ENCODE data around the gene DMD.

The DMD gene

DNA sequence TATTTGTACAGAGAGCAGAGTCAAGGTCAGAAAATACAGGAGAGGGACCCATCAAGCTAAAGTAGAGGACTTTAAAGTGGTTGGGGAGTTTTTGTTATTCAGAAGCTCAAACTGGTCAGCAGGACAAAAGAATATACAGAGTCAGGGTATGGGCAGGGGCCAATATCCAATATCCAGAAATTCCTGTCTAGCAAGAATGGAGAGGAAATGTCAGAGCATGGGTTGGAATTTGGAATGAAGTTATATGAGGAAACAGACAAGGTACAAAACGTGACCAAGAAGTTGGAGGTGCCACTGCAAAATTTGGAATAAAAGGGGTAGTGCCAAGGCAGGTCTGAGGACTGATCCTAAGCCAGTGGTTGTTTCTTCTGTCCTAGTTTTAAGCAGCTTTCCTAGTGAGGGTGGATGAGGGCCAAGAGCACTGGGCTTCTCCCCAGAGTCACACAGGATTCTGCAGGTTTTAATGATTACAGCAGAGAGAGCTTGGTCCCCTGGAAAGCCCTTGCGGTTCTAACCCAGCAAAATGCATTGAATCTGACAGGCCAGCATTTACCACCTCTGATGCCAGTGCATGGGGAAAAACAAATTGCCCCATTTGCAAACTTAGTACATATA lies 1834.8 kb downstream of the DMD start:
- no peaks in the 10 kb centered on the region for H3K27me3 ChIP-seq (ENCODE audit: insufficient read depth, low read length, poor library complexity, severe bottlenecking)
- no peaks in the 10 kb centered on the region for H3K9me3 ChIP-seq (ENCODE audit: insufficient read depth, low read depth, low read length)
- no peaks in the 10 kb centered on the region for H3F3A ChIP-seq (ENCODE audit: low read depth)
- no peaks in the 10 kb centered on the region for H3K36me3 ChIP-seq (ENCODE audit: insufficient read depth, low read length)
- no peaks in the 10 kb centered on the region for H3K79me2 ChIP-seq (ENCODE audit: insufficient read depth, low read length)
- H4K20me1 ChIP-seq (ENCODE audit: insufficient read depth, low read length, poor library complexity, severe bottlenecking), result no peaks in the 10 kb centered on the region
- H3K4me2 ChIP-seq (ENCODE audit: low read depth, low read length, poor library complexity, severe bottlenecking), result no peak overlapping the region
- no peak overlapping the region for H2AFZ ChIP-seq (ENCODE audit: low read length)
- H3K9me2 ChIP-seq (replicated peaks; ENCODE audit: low read depth, low read length), result no peaks in the 10 kb centered on the region
- no peak overlapping the region for H3K9ac ChIP-seq (ENCODE audit: low read depth, low read length, poor library complexity, severe bottlenecking)
- no peaks in the 10 kb centered on the region for H3K4me1 ChIP-seq (ENCODE audit: insufficient read depth, low read length, poor library complexity, severe bottlenecking)
- TF ChIP-seq EZH2phosphoT487 (IDR thresholded peaks at IDR 0.05; ENCODE audit: borderline replicate concordance), result no peak
- TF ChIP-seq, protein P1, sequence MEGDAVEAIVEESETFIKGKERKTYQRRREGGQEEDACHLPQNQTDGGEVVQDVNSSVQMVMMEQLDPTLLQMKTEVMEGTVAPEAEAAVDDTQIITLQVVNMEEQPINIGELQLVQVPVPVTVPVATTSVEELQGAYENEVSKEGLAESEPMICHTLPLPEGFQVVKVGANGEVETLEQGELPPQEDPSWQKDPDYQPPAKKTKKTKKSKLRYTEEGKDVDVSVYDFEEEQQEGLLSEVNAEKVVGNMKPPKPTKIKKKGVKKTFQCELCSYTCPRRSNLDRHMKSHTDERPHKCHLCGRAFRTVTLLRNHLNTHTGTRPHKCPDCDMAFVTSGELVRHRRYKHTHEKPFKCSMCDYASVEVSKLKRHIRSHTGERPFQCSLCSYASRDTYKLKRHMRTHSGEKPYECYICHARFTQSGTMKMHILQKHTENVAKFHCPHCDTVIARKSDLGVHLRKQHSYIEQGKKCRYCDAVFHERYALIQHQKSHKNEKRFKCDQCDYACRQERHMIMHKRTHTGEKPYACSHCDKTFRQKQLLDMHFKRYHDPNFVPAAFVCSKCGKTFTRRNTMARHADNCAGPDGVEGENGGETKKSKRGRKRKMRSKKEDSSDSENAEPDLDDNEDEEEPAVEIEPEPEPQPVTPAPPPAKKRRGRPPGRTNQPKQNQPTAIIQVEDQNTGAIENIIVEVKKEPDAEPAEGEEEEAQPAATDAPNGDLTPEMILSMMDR (conservative IDR thresholded peaks at IDR 0.05; ENCODE audit: low read length), result no peak
- no peak overlapping the region for H3K4me3 ChIP-seq (ENCODE audit: low read length, poor library complexity, severe bottlenecking)

DNA sequence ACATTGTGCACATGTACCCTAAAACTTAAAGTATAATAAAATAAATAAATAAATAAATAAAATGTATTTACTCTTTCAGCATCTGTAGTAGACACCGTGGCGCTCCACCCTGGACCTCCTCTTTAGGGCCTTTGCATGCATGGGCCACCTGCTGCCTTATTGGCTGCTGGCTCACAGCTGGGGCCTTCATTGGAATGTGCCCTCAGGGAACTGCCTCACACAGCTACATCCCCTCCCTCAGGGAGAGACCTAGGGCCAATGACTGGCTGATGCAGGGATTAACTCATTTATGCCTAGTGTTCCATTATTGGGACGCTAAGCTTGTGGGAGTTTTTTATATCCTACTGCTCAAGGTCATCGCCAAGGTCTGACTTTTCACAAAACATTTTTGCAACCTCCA lies 1836.6 kb downstream of the DMD start:
- no peak overlapping the region for H2AFZ ChIP-seq (ENCODE audit: low read length)
- no peaks in the 10 kb centered on the region for H3K27me3 ChIP-seq (ENCODE audit: insufficient read depth, low read length, poor library complexity, severe bottlenecking)
- no peak overlapping the region for H3K4me2 ChIP-seq (ENCODE audit: low read depth, low read length, poor library complexity, severe bottlenecking)
- H3K79me2 ChIP-seq (ENCODE audit: insufficient read depth, low read length), result no peaks in the 10 kb centered on the region
- no peaks in the 10 kb centered on the region for H3K9me3 ChIP-seq (ENCODE audit: insufficient read depth, low read depth, low read length)
- H3K9ac ChIP-seq (ENCODE audit: low read depth, low read length, poor library complexity, severe bottlenecking), result no peak overlapping the region
- H4K20me1 ChIP-seq (ENCODE audit: insufficient read depth, low read length, poor library complexity, severe bottlenecking), result no peaks in the 10 kb centered on the region
- no peak overlapping the region for H3K4me3 ChIP-seq (ENCODE audit: low read length, poor library complexity, severe bottlenecking)
- H3K4me1 ChIP-seq (ENCODE audit: insufficient read depth, low read length, poor library complexity, severe bottlenecking), result no peaks in the 10 kb centered on the region
- TF ChIP-seq EZH2phosphoT487 (IDR thresholded peaks at IDR 0.05; ENCODE audit: borderline replicate concordance), result no peak
- TF ChIP-seq, protein P1 (conservative IDR thresholded peaks at IDR 0.05; ENCODE audit: low read length), result no peak
- H3F3A ChIP-seq (ENCODE audit: low read depth), result no peaks in the 10 kb centered on the region
- no peaks in the 10 kb centered on the region for H3K36me3 ChIP-seq (ENCODE audit: insufficient read depth, low read length)
- H3K9me2 ChIP-seq (replicated peaks; ENCODE audit: low read depth, low read length), result no peaks in the 10 kb centered on the region

DNA sequence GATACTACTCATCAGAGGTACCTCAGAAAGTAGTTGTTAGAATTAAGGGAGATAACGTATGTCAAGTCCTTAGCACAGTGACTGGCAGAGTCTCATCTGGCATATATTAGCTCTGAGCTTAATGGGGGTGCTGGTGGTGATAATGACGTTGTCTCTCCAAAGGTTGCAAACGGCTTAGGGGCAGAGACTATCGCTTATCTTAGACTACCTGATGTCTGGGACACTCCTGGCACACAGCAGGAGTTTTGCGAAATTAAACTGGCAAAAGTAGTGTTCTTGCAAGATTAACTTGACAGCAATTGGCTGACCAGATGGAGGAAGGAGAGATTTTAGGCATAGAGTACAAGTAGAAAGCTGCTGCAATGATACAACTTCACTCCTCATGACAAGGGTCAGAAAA lies 1839.4 kb downstream of the DMD start:
- TF ChIP-seq EZH2phosphoT487 (IDR thresholded peaks at IDR 0.05; ENCODE audit: borderline replicate concordance), result no peak
- TF ChIP-seq, protein P1 (conservative IDR thresholded peaks at IDR 0.05; ENCODE audit: low read length), result no peak
- H3F3A ChIP-seq (ENCODE audit: low read depth), result no peaks in the 10 kb centered on the region
- H2AFZ ChIP-seq (ENCODE audit: low read length), result no peak overlapping the region
- H4K20me1 ChIP-seq (ENCODE audit: insufficient read depth, low read length, poor library complexity, severe bottlenecking), result no peaks in the 10 kb centered on the region
- no peaks in the 10 kb centered on the region for H3K79me2 ChIP-seq (ENCODE audit: insufficient read depth, low read length)
- no peak overlapping the region for H3K4me3 ChIP-seq (ENCODE audit: low read length, poor library complexity, severe bottlenecking)
- H3K36me3 ChIP-seq (ENCODE audit: insufficient read depth, low read length), result no peaks in the 10 kb centered on the region
- H3K4me2 ChIP-seq (ENCODE audit: low read depth, low read length, poor library complexity, severe bottlenecking), result no peak overlapping the region
- H3K4me1 ChIP-seq (ENCODE audit: insufficient read depth, low read length, poor library complexity, severe bottlenecking), result no peaks in the 10 kb centered on the region
- H3K27me3 ChIP-seq (ENCODE audit: insufficient read depth, low read length, poor library complexity, severe bottlenecking), result no peaks in the 10 kb centered on the region
- no peak overlapping the region for H3K9ac ChIP-seq (ENCODE audit: low read depth, low read length, poor library complexity, severe bottlenecking)
- H3K9me2 ChIP-seq (replicated peaks; ENCODE audit: low read depth, low read length), result no peaks in the 10 kb centered on the region
- H3K9me3 ChIP-seq (ENCODE audit: insufficient read depth, low read depth, low read length), result no peaks in the 10 kb centered on the region
